Erythroblast (primary cell): Measurements from ENCODE around the gene TRAPPC12.

Source experiments
- GATA1 ChIP-seq: IDR thresholded peaks from 2 replicates; pipeline ENCODE4 v1.6.1; 2011; ENCODE audit warnings: low read depth, mild to moderate bottlenecking, control low read depth, low read length, moderate library complexity
- POLR2A ChIP-seq: IDR thresholded peaks from 2 replicates; pipeline ENCODE4 v1.6.1; 2011; ENCODE audit warnings: mild to moderate bottlenecking, low read length

DNA sequence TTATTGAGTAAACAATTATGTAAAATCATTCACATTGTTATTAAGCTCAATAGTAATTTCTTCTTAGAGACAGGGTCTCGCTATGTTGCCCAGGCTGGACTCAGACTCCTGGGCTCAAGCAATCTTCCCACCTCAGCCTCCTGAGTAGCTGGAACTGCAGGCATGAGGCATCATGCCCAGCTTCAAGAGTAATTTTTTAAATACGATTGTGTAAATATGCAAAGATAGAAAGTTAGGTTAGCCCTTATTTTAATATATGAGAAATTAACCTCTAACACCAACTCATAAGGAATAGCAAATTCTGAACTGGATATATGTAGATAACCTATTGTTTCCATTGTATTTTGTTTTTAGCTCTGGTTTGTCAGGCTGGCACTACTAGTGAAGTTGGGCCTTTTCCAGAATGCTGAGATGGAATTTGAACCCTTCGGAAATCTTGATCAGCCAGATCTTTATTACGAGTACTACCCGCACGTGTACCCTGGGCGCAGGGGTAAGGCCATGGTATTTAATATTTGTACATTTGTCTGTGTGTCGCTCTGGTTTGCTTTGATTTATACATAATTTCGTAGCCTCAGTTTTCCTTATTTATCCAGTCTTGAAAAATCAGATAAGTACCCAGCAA lies 44.8 kb downstream of the TRAPPC12 start:
- TF ChIP-seq POLR2A (no peak), GATA1 (no peak)
